GM12878 (cell line): Measurements from ENCODE around the gene PHACTR3. TPM values are rescaled to one million over a fixed set of nuclear protein-coding genes. Genes with fewer than 3 reads are reported as not detected.

Experiments used
- ATAC-seq: fragments of 200-7000 bp; cut with Tn5 transposase; 3 replicates; pipeline ENCODE4 v1.9.1; 2020; ENCODE audit warnings: mild to moderate bottlenecking, moderate library complexity
- BruUV-seq: library from RNA; stranded (reverse); fragments of 400-500 nt; replicated peaks from 2 replicates; lab custom pipeline; 2021; lab: Mats Ljungman, UMichigan
- CTCF ChIA-PET: fragments of 300-600 bp; sonication (Branson Sonifier 250); formaldehyde crosslinking; extraction: SDS; loops from one replicate; lab custom pipeline; 2021; ENCODE audit warnings: inconsistent platforms; lab: Yijun Ruan, JAX
- POLR2A ChIA-PET: fragments of 350-600 bp; formaldehyde crosslinking; extraction: SDS; loops from one replicate; lab custom pipeline; 2021; ENCODE audit warnings: inconsistent platforms; lab: Charles Lee
- RAD21 ChIA-PET: fragments of 300-600 bp; sonication (Branson Sonifier 250); formaldehyde crosslinking; loops from one replicate; lab custom pipeline; 2023; ENCODE audit warnings: antibody characterized with exemption; ENCODE audit not compliant: unreplicated experiment; lab: Charles Lee
- SMC1A ChIA-PET: fragments of 300-600 bp; sonication (Branson Sonifier 250); formaldehyde crosslinking; loops from one replicate; lab custom pipeline; 2023; ENCODE audit not compliant: unreplicated experiment, uncharacterized antibody; lab: Charles Lee
- DNase-seq: peaks from one replicate; pipeline ENCODE4 v3.0.0-alpha.2; 2011; ENCODE audit warnings: low read depth, low spot score
- FAIRE-seq: peaks from 3 replicates; lab custom pipeline; 2011; peaks lifted over from hg19 to GRCh38; lab: Jason Lieb, UNC
- H2AFZ ChIP-seq: 2 replicates; pipeline ENCODE4 v1.6.0; 2011; ENCODE audit warnings: low read depth, low read length, control low read depth; ENCODE audit not compliant: control insufficient read depth
- H3K27ac ChIP-seq: 2 replicates; pipeline ENCODE4 v1.5.1; 2011; ENCODE audit warnings: control low read depth; ENCODE audit not compliant: control insufficient read depth, insufficient read depth
- H3K27me3 ChIP-seq, 2 experiments: replicated peaks in 1 of 2; 2 replicates each; pipeline versions ENCODE4 v1.6.0 to v1.6.1; 2011; ENCODE audit warnings: low read length in 1 of 2; ENCODE audit not compliant: control insufficient read depth in 2 of 2, insufficient read depth in 2 of 2
- H3K36me3 ChIP-seq, 2 experiments: 2 replicates each; pipeline ENCODE4 v1.5.1; 2011; ENCODE audit warnings: low read length in 1 of 2; ENCODE audit not compliant: control insufficient read depth in 2 of 2, insufficient read depth in 2 of 2
- H3K4me1 ChIP-seq: 2 replicates; pipeline ENCODE4 v1.6.1; 2011; ENCODE audit warnings: mild to moderate bottlenecking, low read length, moderate library complexity, mixed read lengths; ENCODE audit not compliant: control insufficient read depth, insufficient read depth
- H3K4me2 ChIP-seq: 2 replicates; pipeline ENCODE4 v1.6.0; 2011; ENCODE audit warnings: control low read depth; ENCODE audit not compliant: control insufficient read depth, insufficient read depth
- H3K4me3 ChIP-seq: fragments of 200-600 bp; sonication (generic); 2 replicates; pipeline ENCODE4 v1.5.1; 2016
- H3K79me2 ChIP-seq: 2 replicates; pipeline ENCODE4 v1.6.0; 2011; ENCODE audit warnings: low read length; ENCODE audit not compliant: control insufficient read depth, insufficient read depth
- H3K9ac ChIP-seq: 2 replicates; pipeline ENCODE4 v1.8.0; 2011; ENCODE audit warnings: low read length, control low read depth, mixed read lengths; ENCODE audit not compliant: control insufficient read depth, insufficient read depth
- H3K9me3 ChIP-seq: replicated peaks from 3 replicates; pipeline ENCODE4 v1.5.1; 2011; ENCODE audit warnings: mild to moderate bottlenecking, low read length; ENCODE audit not compliant: control insufficient read depth, insufficient read depth
- H4K20me1 ChIP-seq: 2 replicates; pipeline ENCODE4 v1.6.0; 2011; ENCODE audit not compliant: control insufficient read depth, insufficient read depth
- KLF5 ChIP-seq: fragments of 450-650 bp; IDR thresholded peaks from 2 replicates; pipeline ENCODE4 v1.6.1; 2014; ENCODE audit warnings: mild to moderate bottlenecking; ENCODE audit not compliant: partially characterized antibody
- MTA3 ChIP-seq: IDR thresholded peaks from 2 replicates; pipeline ENCODE4 v1.6.1; 2012; ENCODE audit warnings: low read length, inconsistent platforms, borderline replicate concordance
- NFYB ChIP-seq: IDR thresholded peaks from 2 replicates; pipeline ENCODE4 v1.6.1; 2011; ENCODE audit warnings: low read depth, mild to moderate bottlenecking, low read length, improper control_type of control experiment, moderate library complexity; ENCODE audit not compliant: insufficient read depth
- RAD51 ChIP-seq: fragments of 450-650 bp; IDR thresholded peaks from 2 replicates; pipeline ENCODE4 v1.6.1; 2016; ENCODE audit warnings: moderate library complexity, mild to moderate bottlenecking, inconsistent platforms
- SIN3A ChIP-seq: IDR thresholded peaks from 2 replicates; pipeline ENCODE4 v1.6.1; 2012; ENCODE audit warnings: low read depth, low read length, improper control_type of control experiment
- SMARCA5 ChIP-seq: fragments of 450-650 bp; IDR thresholded peaks from 2 replicates; pipeline ENCODE4 v1.6.1; 2017; ENCODE audit warnings: mild to moderate bottlenecking
- SREBF2 ChIP-seq: IDR thresholded peaks from 2 replicates; pipeline ENCODE4 v1.6.1; 2012; ENCODE audit warnings: mild to moderate bottlenecking, low read length
- STAT3 ChIP-seq: IDR thresholded peaks from 2 replicates; pipeline ENCODE4 v1.6.1; 2011; ENCODE audit warnings: low read depth, low read length, improper control_type of control experiment
- YY1 ChIP-seq: IDR thresholded peaks from 2 replicates; pipeline ENCODE4 v1.6.1; 2011; ENCODE audit warnings: low read depth, mild to moderate bottlenecking, low read length
- WGBS: methylation state at CpG from one replicate; pipeline ENCODE4 v1.1.6; 2016; ENCODE audit warnings: low lambda C conversion rate; ENCODE audit not compliant: insufficient replicate concordance, insufficient coverage; ENCODE audit errors: missing lambda C conversion rate; 5-methylcytosine and 5-hydroxymethylcytosine counted together
- in situ Hi-C: fragments of 300-500 bp; cut with MboI; formaldehyde crosslinking; loops from 9 replicates; pipeline ENCODE4 v1.14.3; 2018; ENCODE audit warnings: mixed read lengths
- intact Hi-C: fragments of 100-400 bp; cut with micrococcal nuclease; formaldehyde crosslinking; loops from one replicate; pipeline ENCODE4 v1.14.2; 2022; ENCODE audit not compliant: unreplicated experiment
- polyA plus RNA-seq, 11 experiments: library from polyadenylated mRNA; depleted of rRNA in 4 of 11; unstranded in 6 of 11; stranded (reverse) in 5 of 11; fragments of >200 nt; fragmentation: Nextera tagmentation in 4 of 11; fragmentation: Illumina TruSeq in 1 of 11; extraction: Ambion mirVana in 4 of 11; extraction: Trizol in 1 of 11; gene quantifications; 1 replicate in 1 of 11; 2 replicates in 10 of 11; pipeline versions ENCODE4 v1.2.1 to v1.2.3, GENCODE V29; 2011 to 2016; ENCODE audit warnings: inconsistent platforms in 2 of 11, missing spikeins in 2 of 11, low read depth in 1 of 11
- total RNA-seq, 4 experiments: library from RNA; depleted of rRNA in 3 of 4; stranded (reverse); fragments of >200 nt in 3 of 4; fragmentation: Illumina TruSeq in 1 of 4; extraction: Trizol in 1 of 4; gene quantifications; 2 replicates each; pipeline versions ENCODE4 v1.2.1 to v1.2.3, GENCODE V29; 2013 to 2021
- TF ChIP-seq, protein P1 (sequence below): fragments of 450-650 bp; IDR thresholded peaks from 2 replicates; pipeline ENCODE4 v1.6.1; 2016; ENCODE audit warnings: mild to moderate bottlenecking
- TF ChIP-seq, protein P2 (sequence below): fragments of 450-650 bp; IDR thresholded peaks from 2 replicates; pipeline ENCODE4 v1.6.1; 2017; ENCODE audit warnings: mild to moderate bottlenecking
- TF ChIP-seq, protein P3 (sequence below): fragments of 450-650 bp; IDR thresholded peaks from 2 replicates; pipeline ENCODE4 v1.6.1; 2016; ENCODE audit warnings: mild to moderate bottlenecking
- TF ChIP-seq, protein P4 (sequence below): fragments of 450-650 bp; IDR thresholded peaks from 2 replicates; pipeline ENCODE4 v1.6.1; 2018; ENCODE audit warnings: borderline replicate concordance, mild to moderate bottlenecking; ENCODE audit not compliant: partially characterized antibody
- TF ChIP-seq, protein P5 (sequence below): IDR thresholded peaks from 2 replicates; pipeline ENCODE4 v1.6.1; 2011; ENCODE audit warnings: mild to moderate bottlenecking, low read depth, low read length, moderate library complexity; ENCODE audit not compliant: insufficient replicate concordance

The PHACTR3 gene
- total and polyA plus RNA-seq, 10 of the 15 experiments (the other 5 are each of a cell fraction or from before 2014, with no cell fraction given): 0.17 to 2.7 (median 0.27) TPM; not detected in 1

DNA sequence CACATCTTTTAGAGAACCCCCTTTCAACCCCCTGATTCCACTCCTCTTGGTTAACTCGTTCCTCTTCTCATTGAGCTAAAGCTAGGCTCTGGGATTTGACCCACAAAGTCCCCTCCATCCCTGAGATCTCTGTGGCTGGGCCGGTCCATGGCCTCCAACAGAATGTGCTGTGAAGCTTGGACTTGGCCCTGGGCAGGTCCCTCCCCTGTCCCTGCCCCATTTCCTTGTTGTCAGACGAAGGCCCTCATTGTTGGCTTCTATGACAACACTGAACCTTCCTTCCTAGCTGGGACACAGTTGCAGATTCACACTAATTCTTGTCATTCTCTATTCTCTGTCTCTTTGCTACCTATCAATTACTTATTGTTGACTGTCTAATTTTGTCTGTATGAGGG is 173.0 kb downstream of the PHACTR3 start:
- Histone ChIP-seq H3K27me3 (no peaks in the 10 kb centered on the region), H3K9me3 (no peaks in the 10 kb centered on the region), H4K20me1 (no peaks in the 10 kb centered on the region), H3K27ac (no peak overlapping the region), H3K36me3 (no peaks in the 10 kb centered on the region), H2AFZ (no peak overlapping the region), H3K4me1 (no peaks in the 10 kb centered on the region), H3K4me3 (no peak overlapping the region), H3K9ac (no peak overlapping the region), H3K4me2 (no peak overlapping the region), H3K79me2 (no peaks in the 10 kb centered on the region)
- TF ChIP-seq STAT3 (no peak), SREBF2 (no peak), RAD51 (no peak), KLF5 (no peak), YY1 (no peak), SMARCA5 (no peak), MTA3 (no peak), NFYB (no peak), SIN3A (no peak)
- TF ChIP-seq, protein P1, sequence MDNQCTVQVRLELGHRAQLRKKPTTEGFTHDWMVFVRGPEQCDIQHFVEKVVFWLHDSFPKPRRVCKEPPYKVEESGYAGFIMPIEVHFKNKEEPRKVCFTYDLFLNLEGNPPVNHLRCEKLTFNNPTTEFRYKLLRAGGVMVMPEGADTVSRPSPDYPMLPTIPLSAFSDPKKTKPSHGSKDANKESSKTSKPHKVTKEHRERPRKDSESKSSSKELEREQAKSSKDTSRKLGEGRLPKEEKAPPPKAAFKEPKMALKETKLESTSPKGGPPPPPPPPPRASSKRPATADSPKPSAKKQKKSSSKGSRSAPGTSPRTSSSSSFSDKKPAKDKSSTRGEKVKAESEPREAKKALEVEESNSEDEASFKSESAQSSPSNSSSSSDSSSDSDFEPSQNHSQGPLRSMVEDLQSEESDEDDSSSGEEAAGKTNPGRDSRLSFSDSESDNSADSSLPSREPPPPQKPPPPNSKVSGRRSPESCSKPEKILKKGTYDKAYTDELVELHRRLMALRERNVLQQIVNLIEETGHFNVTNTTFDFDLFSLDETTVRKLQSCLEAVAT: no peak
- TF ChIP-seq, protein P2, sequence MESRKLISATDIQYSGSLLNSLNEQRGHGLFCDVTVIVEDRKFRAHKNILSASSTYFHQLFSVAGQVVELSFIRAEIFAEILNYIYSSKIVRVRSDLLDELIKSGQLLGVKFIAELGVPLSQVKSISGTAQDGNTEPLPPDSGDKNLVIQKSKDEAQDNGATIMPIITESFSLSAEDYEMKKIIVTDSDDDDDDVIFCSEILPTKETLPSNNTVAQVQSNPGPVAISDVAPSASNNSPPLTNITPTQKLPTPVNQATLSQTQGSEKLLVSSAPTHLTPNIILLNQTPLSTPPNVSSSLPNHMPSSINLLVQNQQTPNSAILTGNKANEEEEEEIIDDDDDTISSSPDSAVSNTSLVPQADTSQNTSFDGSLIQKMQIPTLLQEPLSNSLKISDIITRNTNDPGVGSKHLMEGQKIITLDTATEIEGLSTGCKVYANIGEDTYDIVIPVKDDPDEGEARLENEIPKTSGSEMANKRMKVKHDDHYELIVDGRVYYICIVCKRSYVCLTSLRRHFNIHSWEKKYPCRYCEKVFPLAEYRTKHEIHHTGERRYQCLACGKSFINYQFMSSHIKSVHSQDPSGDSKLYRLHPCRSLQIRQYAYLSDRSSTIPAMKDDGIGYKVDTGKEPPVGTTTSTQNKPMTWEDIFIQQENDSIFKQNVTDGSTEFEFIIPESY: no peak
- TF ChIP-seq, protein P3, sequence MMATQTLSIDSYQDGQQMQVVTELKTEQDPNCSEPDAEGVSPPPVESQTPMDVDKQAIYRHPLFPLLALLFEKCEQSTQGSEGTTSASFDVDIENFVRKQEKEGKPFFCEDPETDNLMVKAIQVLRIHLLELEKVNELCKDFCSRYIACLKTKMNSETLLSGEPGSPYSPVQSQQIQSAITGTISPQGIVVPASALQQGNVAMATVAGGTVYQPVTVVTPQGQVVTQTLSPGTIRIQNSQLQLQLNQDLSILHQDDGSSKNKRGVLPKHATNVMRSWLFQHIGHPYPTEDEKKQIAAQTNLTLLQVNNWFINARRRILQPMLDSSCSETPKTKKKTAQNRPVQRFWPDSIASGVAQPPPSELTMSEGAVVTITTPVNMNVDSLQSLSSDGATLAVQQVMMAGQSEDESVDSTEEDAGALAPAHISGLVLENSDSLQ: no peak
- TF ChIP-seq, protein P4, sequence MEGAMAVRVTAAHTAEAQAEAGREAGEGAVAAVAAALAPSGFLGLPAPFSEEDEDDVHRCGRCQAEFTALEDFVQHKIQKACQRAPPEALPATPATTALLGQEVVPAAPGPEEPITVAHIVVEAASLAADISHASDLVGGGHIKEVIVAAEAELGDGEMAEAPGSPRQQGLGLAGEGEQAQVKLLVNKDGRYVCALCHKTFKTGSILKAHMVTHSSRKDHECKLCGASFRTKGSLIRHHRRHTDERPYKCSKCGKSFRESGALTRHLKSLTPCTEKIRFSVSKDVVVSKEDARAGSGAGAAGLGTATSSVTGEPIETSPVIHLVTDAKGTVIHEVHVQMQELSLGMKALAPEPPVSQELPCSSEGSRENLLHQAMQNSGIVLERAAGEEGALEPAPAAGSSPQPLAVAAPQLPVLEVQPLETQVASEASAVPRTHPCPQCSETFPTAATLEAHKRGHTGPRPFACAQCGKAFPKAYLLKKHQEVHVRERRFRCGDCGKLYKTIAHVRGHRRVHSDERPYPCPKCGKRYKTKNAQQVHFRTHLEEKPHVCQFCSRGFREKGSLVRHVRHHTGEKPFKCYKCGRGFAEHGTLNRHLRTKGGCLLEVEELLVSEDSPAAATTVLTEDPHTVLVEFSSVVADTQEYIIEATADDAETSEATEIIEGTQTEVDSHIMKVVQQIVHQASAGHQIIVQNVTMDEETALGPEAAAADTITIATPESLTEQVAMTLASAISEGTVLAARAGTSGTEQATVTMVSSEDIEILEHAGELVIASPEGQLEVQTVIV: no peak
- TF ChIP-seq, protein P5, sequence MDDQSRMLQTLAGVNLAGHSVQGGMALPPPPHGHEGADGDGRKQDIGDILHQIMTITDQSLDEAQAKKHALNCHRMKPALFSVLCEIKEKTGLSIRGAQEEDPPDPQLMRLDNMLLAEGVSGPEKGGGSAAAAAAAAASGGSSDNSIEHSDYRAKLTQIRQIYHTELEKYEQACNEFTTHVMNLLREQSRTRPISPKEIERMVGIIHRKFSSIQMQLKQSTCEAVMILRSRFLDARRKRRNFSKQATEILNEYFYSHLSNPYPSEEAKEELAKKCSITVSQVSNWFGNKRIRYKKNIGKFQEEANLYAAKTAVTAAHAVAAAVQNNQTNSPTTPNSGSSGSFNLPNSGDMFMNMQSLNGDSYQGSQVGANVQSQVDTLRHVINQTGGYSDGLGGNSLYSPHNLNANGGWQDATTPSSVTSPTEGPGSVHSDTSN: no peak
- no TSS peak for BruUV-seq
- DNase-seq (no peak), ATAC-seq (no peak), FAIRE-seq (no peak)
- 13% methylated on average over 3 of the region's 3 CpGs for WGBS
- CTCF ChIA-PET: interaction anchor here (2.0 kb wide), 1 partner anchor 73 kb away, joined by 5 read pairs; no protein-coding TSS in a partner anchor
- RAD21 ChIA-PET: no interaction called here
- POLR2A ChIA-PET: no interaction called here
- in situ Hi-C loops: loop anchor here (25.0 kb wide), 1 partner anchor 1560 kb away; no protein-coding TSS in a partner anchor
- SMC1A ChIA-PET: interaction anchor here (1.1 kb wide), 1 partner anchor 72 kb away, joined by 3 read pairs; no protein-coding TSS in a partner anchor
- intact Hi-C loops: no loop called here
